Erythroblast (primary cell): Measurements from ENCODE around the gene CISTR.

ENCODE experiments used
- GATA1 ChIP-seq: IDR thresholded peaks from 2 replicates; pipeline ENCODE4 v1.6.1; 2011; ENCODE audit warnings: low read depth, mild to moderate bottlenecking, control low read depth, low read length, moderate library complexity
- POLR2A ChIP-seq: IDR thresholded peaks from 2 replicates; pipeline ENCODE4 v1.6.1; 2011; ENCODE audit warnings: mild to moderate bottlenecking, low read length

DNA sequence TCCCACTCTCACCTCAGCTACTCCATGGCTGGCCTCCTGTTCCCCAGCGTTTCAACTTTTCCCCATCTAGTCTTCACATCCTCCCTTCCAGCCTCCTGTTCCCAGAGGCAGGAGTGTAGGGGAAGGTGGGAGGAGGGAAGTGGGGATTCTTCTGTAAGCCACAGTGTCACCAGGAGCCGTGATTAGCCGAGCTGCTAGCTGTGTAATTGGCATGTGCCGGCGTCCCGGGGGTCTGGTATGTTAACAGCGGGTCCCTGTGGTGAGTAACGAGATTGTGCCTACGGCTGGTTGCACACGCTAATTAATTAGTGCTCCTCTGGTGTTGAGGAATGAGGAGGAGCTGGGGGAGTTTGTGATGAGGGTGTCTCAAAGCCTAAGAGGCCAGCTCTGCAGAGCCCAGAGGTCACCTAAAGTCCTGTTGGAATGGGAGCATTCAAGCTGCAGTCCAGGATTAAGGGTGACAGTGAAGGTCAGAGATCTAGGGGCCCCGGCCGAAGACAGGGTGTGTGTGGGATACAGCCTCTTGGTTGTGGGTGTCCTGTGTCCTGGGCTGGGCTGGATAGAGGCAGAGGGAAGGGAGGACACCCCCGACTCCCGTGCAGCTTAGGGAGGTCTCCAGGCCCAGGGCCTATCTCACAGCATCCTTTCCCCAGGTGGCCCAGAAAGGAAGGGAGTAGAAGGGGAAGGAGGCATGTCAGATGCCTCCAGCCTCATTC is 14.5 kb downstream of the CISTR start:
- TF ChIP-seq POLR2A: no peak
- no peak for TF ChIP-seq GATA1
